CD4-positive, alpha-beta T cell treated with Interleukin-15 for 4 hours (primary cell): ENCODE results near the gene TAS2R30.

Experiments used
- DNase-seq: peaks from one replicate; pipeline ENCODE4 v3.0.0-alpha.2; 2020; ENCODE audit warnings: low spot score

Gene TAS2R30, protein sequence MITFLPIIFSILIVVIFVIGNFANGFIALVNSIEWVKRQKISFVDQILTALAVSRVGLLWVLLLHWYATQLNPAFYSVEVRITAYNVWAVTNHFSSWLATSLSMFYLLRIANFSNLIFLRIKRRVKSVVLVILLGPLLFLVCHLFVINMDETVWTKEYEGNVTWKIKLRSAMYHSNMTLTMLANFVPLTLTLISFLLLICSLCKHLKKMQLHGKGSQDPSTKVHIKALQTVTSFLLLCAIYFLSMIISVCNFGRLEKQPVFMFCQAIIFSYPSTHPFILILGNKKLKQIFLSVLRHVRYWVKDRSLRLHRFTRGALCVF

DNA sequence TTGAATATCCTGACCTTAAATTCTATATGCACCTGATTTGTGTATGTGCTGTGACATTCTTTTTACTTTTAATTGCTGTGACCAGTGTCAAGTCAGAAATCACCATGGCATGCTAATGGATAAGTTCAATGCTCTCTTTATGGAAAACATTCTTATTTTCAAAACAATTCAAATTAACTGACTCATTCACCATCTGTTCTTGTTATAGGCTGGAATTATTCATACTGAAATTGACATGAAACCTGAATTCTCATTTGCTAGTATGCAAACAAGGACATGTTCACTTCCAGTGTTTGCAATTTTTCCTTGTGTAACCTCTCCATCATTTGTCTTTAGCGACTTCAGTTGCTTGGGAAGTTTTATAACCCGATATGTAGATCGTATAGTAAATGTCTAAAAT is at the start of gene TAS2R30:
TSS of gene TAS2R30 (minus strand) at position 340 of the 400 bp plus-strand sequence. CDS start 400 bp downstream, outside the sequence.
- no peak for DNase-seq

DNA sequence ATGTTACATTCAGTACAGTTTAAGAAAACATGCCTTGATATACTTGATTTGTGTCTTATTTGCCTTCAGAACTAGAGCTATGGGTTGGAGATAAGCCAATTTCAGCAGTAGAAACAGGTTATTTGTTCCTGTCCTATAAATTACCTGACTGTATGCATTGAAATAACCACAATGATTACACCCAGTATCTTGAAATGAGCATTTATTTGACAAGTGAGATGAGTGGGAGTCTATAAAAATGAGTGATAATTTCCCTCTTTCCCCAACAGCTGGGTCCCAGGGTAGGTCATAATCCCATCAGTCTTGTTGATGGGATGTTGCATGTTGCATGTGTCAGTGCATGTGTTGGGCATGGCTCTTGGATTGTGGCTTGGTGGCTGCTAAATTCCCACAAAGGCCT is 48.6 kb upstream of the TAS2R30 start:
- no peak for DNase-seq

DNA sequence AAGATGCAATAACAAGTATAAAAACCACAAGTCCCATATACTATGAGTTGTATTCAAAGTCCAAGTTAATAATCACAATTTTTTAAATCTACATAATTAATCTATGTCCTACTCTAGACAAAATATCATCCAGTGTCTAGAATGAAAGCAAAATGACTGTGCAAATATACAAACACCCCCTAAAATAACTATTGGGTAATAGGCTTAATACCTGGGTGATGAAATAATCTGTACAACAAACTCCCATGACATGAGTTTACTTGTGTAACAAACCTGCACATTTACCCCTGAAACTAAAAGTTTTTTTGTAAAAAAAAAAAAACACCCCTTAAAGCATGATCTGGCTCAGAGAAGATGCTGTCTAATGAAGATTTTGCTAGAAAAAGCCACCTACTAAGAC is 48.1 kb upstream of the TAS2R30 start:
- DNase-seq = no peak

DNA sequence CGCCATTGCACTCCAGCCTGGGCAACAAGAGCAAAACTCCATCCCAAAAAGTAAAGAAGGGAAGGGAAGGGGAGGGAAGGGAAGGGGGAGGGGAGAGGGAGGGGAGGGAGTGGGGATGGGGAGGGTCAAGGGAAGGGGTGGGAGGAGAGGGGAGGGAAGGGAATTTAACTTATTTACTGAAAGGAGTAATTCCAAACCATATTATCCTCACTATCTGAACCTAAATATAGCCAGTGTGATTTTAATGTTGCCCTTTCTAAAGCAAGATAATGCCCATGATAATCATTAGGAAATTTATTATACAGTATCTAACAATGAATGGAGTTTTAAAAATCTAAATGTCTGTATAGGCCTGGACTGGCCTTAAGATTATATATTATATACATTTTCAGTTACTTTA is 43.8 kb upstream of the TAS2R30 start:
- DNase-seq = no peak

DNA sequence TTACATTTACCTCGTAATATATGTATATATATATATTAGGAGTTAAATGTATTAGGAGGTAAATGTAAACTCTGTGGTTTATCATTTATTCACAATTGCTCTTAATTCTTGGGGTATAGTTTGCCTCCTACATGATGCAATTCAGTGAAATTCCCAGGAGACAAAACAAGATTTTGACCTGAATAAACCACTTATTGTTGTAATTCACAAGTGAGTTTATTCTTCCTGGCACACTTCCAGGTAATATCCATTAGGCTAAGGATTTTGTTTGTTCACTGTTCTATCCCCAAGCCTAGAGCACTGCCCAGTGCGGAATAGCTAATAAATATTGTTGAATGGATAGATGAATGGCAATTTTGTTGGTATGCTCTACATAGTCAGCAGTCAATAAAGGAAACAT is 39.6 kb upstream of the TAS2R30 start:
- no peak for DNase-seq

DNA sequence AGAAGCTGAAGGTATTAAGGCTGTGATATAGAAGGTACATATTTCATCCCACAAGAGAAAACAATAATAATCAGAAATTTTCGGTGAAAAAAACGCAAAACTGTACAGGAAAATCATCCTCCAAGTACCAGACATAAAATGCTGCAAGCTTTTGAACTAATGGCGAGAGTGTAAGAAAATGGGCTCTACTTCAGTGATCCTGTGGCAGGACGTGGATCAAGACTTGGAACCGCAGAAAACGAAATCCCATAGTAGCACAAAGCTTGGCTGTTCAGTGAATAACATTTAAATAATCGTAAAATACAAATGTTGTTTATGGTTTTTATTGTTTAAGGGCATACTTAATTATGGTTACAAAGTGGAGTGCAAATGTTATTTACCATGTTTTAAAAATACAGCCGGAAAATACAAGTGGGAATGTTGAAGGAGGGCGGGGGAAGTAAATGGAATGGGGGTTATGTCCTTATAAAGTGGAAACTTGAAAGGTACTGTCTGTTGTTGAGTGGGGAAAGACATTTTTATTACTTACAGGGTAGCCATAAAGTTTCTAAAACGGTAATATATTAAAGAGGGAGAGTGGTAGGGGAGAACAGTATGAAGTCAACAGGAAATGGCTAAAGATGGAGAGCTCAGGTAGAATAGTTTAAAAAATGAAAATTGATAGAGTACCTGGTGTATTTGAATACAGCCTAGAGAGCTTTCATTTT is 37.7 kb upstream of the TAS2R30 start:
- no peak for DNase-seq

DNA sequence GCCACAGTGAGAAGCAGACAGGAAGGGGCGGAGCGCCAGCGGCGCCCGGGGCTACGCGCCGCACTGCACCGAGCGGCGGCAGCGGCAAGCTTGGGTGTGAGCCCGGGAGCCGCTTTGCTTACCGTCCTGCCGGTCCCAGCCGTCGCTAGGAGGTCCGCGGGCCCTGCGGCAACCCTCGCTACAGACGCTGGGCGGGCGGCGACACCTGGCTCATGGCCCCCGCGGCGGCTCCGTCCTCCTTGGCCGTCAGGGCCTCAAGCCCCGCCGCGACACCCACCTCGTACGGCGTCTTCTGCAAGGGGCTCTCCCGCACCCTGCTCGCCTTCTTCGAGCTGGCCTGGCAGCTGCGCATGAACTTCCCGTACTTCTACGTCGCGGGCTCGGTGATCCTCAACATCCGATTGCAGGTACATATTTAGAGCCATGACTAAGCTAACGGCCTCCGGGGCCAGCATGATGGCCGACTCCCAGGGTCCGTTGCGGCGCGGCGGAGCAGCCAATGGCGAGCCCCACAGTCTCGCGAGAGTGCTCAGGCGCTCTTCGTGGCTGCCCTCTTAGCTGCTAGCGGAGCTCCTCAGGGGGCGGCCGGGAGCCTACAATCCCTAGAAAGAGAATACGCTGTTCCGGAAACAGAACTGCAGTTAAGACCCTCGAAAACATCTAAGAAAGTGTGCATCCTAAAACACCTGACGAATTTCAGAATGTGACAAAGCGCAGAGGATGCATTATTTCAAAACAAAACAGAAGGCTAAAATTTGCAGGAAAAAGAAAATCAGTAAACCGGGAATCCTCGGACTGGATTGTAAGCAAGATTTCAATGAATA is 36.9 kb upstream of the TAS2R30 start, which contains the start of gene SMIM10L1:
TSS of gene SMIM10L1 (plus strand) at position 50 of the 824 bp plus-strand sequence. CDS start at position 213, 163 bp downstream.
- peak; percentile 90 for DNase-seq

DNA sequence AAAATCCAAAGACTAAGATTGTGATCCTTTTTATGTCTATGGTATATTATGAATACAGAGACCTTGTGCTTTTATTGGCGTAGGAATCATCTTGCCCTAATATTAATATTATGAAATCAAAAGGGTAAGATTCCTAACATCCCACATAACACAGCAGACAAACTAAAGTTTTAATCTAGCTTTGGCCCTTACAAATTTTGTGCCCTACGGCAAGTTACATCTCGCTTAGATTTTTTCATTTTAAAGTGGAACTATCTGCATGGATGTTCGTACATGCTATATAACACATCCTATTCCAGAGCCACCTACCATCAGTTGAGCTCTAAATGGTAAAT is 36.3 kb upstream of the TAS2R30 start:
- no peak for DNase-seq

DNA sequence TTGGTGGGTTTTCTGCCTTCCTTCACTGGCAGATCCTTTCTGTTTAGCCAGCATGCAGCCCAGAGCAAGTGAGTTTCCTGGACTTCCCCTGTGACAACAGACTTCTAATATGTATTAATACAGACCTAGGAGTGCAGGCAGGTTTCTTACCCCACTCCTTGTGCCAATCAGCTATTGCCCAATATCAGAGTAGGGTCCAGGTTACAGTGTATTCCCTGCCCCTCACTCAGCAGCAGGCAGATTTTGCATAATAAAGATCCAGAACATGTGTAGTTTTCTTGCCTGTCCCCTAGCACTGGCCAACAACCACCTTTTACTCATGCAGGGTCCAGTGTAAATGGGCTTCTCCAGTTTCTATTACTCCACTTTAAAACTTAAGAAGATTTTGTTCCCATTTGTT is 31.9 kb upstream of the TAS2R30 start:
- DNase-seq = no peak

DNA sequence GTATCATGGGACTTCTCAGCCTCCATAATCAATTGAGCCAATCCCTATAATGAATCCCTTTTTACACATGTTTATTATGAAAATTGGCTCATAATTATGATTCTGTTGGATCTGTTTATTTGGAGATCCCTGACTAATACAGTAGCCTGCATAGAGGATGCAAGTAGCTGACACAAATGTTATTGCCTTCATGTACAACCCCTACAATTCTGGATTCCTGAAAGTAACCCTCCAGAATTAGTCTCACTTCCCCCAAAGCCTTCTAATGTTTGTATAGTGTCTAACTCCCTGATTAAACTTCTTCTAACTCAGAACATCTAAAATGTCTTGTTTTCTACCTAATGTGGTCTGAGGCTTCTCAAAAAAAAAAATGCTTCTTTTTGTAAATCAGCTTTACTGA is 29.9 kb upstream of the TAS2R30 start:
- DNase-seq = no peak

DNA sequence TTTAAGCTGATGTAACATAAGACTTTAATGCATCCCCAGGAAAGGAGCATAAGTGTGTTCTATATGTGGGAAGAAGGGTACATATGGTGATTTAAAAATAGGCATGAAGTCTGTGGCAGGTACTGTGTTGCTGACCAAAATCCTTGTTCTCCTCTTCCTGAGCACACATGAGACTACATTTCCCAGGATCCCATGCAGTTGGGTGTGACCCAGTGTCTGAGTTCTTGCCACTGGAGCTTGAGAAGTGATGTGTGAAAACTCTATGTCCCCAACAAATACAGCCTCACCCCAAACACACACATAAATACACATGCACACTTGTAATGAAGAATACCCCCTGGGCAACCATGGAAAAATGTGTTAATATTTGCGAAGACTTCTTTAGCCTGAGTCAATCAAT is 28.1 kb upstream of the TAS2R30 start:
- no peak for DNase-seq

DNA sequence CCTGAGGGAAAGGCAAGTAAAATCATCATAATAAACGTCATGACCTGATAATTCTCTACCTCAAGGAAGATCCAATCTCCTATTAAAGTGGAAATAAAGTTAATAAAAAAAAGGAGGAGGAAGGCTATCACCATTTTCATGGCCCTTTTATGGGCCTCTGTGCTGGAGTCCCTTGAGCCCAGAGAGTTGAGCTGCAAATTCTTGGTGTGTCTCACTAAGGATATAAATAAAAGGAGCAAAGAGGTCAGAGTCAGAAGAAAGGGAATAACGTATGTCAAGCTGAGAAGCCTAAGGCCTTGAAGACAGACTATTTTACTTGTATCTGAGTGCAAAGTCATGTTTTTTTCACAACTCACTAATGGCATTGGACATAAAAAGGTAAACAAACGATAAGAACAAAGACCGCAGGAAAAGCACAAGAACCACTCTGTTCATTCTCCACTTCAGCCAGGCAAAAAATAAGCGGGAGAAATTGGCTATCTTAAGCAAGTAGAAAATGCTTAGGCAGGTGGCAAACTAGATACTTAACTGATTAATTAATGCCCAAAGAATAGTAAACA is 24.5 kb upstream of the TAS2R30 start:
- no peak for DNase-seq

DNA sequence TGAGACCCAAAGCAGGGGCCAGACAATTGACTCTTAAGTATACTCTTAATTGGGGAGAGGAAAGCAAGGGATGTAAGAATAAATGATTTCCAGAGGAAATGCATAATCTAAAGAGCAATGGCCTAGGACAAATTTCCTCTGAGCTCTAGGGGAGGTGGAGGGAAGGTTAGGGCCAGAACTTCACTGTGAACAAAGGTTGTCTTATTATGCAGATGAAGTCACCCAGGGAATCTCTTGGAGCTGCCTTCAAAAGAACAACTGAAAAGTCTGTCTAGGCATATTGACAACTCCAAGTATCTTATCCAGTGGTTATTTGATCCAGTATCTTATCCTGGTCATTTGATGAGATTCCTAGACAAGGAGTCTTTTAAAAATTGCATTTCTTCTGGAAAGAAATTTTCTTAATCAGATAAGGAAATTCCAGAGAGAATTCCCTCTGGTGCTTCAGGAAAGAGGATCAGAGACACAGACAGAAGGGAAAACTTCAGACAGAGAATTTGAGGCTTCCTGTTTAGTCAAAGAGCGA is 20.0 kb upstream of the TAS2R30 start:
- no peak for DNase-seq

DNA sequence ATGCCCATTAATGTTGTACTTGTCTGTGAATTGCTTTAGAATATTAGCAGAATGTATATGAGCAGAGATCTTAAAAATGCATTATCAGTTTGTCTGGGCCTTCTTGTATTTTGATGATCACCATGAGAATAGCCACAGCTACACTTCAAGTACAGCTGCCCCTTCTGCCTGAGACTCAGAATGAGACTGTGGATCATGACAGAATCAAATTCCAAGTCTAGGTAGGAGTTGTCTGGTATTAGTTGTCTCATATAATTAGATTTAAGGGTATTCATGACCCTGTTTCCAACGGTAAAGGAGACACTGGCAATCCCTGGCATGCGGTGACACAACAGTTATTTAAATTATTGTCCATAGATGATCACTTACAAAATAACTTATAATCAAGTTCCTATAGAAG is 18.3 kb upstream of the TAS2R30 start:
- no peak for DNase-seq

DNA sequence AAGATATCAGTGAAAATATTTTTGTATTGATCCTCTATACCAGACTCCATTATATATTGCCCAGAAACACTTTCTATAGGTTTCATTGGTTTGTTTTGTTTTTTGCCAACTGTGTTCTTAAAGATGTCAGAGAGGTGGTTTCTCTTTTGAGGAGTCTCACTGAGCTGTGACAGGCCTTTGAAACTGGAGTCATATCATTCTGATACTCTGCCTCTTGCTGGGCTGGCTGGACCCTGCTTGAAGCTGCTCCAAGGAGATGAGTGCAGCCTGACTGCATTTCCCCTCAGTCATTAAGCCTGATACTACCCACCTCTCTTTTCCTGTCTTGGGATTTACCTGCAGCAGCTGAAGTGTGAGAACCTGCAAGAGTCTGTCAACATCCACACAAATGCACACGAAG is 16.4 kb upstream of the TAS2R30 start:
- DNase-seq = no peak

DNA sequence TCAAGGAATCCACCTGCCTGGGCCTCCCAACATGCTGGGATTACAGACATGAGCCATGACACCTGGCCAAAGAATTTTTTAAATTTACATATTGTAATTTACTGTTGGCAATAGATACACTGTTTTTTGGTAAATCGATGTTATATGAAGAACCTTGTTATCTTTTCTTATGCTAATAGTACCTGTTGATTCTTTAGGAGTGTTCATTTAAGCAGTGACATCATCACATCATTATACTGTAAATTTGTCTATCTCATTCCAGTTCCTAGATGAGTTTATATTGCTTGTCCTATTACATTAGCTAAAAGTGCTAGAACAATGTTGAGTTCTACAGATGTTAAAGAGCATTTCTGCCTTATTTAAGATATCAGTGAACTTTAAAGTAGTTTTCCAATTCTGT is 13.0 kb upstream of the TAS2R30 start:
- DNase-seq = no peak

DNA sequence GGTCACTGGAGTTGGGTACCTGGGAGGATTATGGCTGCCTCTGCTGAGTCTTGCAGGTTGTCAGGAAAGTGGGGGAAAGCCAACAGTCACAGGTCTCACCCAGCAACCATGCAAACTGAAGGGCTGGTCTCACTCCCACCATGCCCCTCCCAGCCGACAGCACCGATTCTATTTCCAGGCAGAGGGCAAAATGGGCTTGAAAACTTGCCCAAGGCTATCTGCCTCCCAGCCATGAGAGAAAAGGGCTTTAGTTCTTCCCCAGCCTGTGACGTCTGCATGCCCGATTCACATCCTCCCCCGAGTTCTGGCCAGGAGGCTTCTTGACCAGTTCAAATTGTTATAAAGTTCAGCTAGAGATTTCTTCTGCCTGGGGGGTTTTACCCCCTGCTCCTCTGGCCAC is 9.9 kb upstream of the TAS2R30 start:
- DNase-seq = no peak

DNA sequence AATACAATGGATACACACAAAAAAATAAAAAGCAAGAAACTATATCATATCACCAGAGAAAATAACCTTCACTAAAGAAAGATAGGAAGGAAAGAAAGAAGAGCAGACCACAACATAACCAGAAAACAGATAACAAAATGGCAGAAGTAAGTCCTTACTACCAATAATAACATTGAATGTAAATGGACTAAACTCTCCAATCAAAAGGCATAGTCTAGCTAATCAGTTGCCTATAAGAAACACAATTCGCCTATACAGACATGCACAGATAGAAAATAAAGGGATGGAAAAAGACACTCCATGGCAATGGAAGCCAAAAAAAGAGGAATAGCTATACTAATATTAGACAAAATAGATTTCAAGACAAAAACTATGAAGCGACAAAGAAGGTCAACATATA is 8.9 kb upstream of the TAS2R30 start:
- no peak for DNase-seq

DNA sequence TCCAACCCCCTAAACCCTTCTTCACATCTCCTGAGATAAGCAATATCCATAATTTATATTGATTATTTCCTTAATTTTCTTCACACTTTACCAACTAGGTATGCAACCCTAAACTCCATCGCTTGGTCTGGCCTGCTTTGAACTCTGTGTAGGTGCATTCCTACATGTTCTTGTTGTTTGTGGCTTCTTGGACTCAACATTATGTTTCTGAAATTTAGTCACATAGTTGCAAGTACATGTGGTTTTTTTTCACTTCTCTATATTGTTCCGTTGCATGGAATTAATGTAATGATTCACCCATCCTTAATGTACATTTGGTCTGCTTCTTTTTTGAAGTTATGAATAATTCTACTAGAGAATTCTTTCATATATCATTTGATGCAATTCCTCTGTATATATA is 1.6 kb upstream of the TAS2R30 start:
- DNase-seq = no peak

DNA sequence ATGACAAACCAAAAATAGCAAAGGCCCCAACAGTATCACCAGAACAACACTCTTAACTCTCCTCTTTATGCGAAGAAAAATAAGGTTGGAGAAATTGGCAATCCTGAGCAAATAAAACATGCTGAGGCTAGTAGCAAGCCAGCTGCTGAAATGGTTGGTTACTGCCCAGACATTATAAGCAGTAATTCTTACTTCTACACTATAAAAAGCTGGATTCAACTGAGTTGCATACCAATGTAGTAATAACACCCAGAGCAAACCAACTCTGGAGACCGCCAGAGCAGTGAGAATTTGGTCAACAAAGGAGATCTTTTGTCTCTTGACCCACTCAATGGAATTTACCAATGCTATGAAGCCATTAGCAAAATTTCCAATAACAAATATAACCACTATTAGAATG is 628 bp downstream of the TAS2R30 start:
- no peak for DNase-seq

DNA sequence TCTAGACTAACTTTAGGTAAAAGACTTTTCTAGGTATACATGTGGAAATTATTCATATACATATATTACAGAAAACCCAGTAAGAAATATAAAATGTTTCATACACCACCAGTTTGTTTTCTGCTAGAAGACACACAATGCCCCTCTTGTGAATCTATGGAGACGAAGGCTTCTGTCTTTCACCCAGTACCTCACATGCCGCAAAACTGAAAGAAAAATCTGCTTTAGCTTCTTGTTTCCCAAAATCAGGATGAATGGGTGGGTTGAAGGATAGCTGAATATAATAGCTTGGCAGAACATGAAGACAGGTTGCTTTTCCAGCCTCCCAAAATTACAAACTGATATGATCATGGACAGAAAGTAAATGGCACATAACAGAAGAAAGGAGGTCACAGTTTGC is 1.3 kb downstream of the TAS2R30 start:
- no peak for DNase-seq

DNA sequence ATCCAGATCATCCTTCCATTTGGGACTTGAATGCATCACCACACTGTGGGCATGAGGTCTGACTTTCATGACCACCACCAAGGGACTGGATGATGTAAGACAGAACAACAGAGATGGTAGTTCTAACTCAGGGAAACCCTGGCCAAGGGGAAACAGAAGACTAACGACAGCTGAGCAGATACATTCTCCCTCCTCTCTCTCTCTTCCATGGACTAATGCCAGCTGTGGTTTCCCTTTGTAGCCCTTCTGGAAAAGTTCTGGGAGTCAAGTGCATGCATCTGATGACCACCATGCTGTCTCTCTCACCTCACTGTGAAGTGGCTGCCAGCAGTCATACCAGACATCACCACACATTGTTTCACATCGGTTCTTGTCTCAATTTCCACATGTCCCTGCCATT is 3.4 kb downstream of the TAS2R30 start:
- no peak for DNase-seq
